ENCODE measurements around the gene CLEC5A.

The CLEC5A gene

GRCh38 chr7:141949451-141949850, 2.7 kb upstream of the CLEC5A start:
- no peak overlapping the region for H3K4me3 ChIP-seq (replicated peaks; ENCODE audit: low read depth, low read length)
- TF ChIP-seq, protein P1, sequence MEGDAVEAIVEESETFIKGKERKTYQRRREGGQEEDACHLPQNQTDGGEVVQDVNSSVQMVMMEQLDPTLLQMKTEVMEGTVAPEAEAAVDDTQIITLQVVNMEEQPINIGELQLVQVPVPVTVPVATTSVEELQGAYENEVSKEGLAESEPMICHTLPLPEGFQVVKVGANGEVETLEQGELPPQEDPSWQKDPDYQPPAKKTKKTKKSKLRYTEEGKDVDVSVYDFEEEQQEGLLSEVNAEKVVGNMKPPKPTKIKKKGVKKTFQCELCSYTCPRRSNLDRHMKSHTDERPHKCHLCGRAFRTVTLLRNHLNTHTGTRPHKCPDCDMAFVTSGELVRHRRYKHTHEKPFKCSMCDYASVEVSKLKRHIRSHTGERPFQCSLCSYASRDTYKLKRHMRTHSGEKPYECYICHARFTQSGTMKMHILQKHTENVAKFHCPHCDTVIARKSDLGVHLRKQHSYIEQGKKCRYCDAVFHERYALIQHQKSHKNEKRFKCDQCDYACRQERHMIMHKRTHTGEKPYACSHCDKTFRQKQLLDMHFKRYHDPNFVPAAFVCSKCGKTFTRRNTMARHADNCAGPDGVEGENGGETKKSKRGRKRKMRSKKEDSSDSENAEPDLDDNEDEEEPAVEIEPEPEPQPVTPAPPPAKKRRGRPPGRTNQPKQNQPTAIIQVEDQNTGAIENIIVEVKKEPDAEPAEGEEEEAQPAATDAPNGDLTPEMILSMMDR (IDR thresholded peaks at IDR 0.05; ENCODE audit: low read length, missing control alignments) = no peak
- DNase-seq (ENCODE audit: low read depth) = no peak

GRCh38 chr7:141949021-141949420, 2.2 kb upstream of the CLEC5A start:
- no peak for DNase-seq (ENCODE audit: low read depth)
- H3K4me3 ChIP-seq (replicated peaks; ENCODE audit: low read depth, low read length) = no peak overlapping the region
- TF ChIP-seq, protein P1 (IDR thresholded peaks at IDR 0.05; ENCODE audit: low read length, missing control alignments) = no peak

GRCh38 chr7:141945356-141945755, 1.4 kb downstream of the CLEC5A start:
- TF ChIP-seq, protein P1 (IDR thresholded peaks at IDR 0.05; ENCODE audit: low read length, missing control alignments) = no peak
- no peak overlapping the region for H3K4me3 ChIP-seq (replicated peaks; ENCODE audit: low read depth, low read length)
- DNase-seq (ENCODE audit: low read depth) = no peak

- H3K4me3 ChIP-seq (replicated peaks; ENCODE audit: low read depth, low read length) = no peak overlapping the region
- DNase-seq (ENCODE audit: low read depth) = no peak
- TF ChIP-seq, protein P1 (IDR thresholded peaks at IDR 0.05; ENCODE audit: low read length, missing control alignments) = no peak
Observed at GRCh38 chr7:141944811-141945210, 2.0 kb downstream of the CLEC5A start.

GRCh38 chr7:141943846-141944245, 2.9 kb downstream of the CLEC5A start:
- H3K4me3 ChIP-seq (replicated peaks; ENCODE audit: low read depth, low read length) = no peak overlapping the region
- DNase-seq (ENCODE audit: low read depth) = no peak
- TF ChIP-seq, protein P1 (IDR thresholded peaks at IDR 0.05; ENCODE audit: low read length, missing control alignments) = no peak

DNA sequence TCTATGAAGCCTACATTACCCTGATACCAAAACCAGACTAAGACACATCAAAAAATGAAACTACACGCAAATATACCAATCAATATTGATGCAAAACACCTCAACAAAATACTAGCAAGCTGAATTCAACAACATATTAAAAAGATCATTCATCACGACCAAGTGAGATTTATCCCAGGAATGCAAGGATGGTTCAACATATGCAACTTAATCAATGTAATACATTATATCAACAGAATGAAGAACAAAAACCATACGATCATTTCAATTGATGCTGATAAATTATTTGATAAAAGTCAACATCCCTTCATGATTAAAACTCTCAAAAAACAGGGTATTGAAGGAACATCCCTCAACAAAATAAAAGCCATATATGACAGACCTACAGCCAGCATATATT, 5.7 kb downstream of the CLEC5A start:
- DNase-seq (ENCODE audit: low read depth) = no peak
- H3K4me3 ChIP-seq (replicated peaks; ENCODE audit: low read depth, low read length) = no peak overlapping the region
- TF ChIP-seq, protein P1 (IDR thresholded peaks at IDR 0.05; ENCODE audit: low read length, missing control alignments) = no peak

DNA sequence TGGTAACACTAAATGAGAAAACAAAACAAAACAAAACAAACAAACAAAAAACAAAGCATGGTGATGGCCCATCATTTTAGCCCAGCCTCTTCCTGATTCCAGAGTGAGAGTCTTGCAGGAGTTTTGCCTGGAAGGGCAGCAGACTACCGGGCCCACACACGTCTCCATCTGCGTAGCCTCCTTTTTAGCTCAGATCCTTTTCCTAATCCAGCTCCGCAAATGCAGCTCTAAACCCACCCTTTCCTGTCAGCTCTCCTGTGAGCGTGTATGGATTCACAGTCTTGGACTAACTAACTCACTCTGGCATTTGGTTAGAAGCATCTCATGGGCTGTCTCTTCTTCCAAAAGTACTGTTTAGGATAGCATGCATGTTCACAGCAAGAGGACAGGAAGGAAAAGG, 16.6 kb downstream of the CLEC5A start:
- TF ChIP-seq, protein P1 (IDR thresholded peaks at IDR 0.05; ENCODE audit: low read length, missing control alignments) = no peak
- DNase-seq (ENCODE audit: low read depth) = no peak
- H3K4me3 ChIP-seq (replicated peaks; ENCODE audit: low read depth, low read length) = no peak overlapping the region
